Neural progenitor cell (in vitro differentiated cells): ENCODE measurements around the gene CELA2B. TPM values are rescaled to one million over a fixed set of nuclear protein-coding genes. Genes with fewer than 3 reads are reported as not detected.
A peak's percentile ranks its signal among the peaks of the same experiment; 100 is the strongest.

Experiments
- DNase-seq: peaks from one replicate; pipeline ENCODE4 v3.0.0-alpha.2; 2016; ENCODE audit warnings: low spot score
- H2AFZ ChIP-seq: fragments of 200-600 bp; sonication (generic); replicated peaks from 2 replicates; pipeline ENCODE4 v1.6.1; 2016; ENCODE audit warnings: antibody characterized with exemption
- H3F3A ChIP-seq: fragments of 200-600 bp; sonication (generic); 2 replicates; pipeline ENCODE4 v1.6.1; 2016; ENCODE audit warnings: antibody characterized with exemption, low read depth
- H3K27ac ChIP-seq: fragments of 200-600 bp; sonication (generic); 2 replicates; pipeline ENCODE4 v1.5.1; 2016; ENCODE audit warnings: mild to moderate bottlenecking
- H3K27me3 ChIP-seq: fragments of 200-600 bp; sonication (generic); 2 replicates; pipeline ENCODE4 v1.6.1; 2016; ENCODE audit warnings: mild to moderate bottlenecking, moderate library complexity
- H3K36me3 ChIP-seq: fragments of 200-600 bp; sonication (generic); 2 replicates; pipeline ENCODE4 v1.5.1; 2016
- H3K4me1 ChIP-seq: fragments of 200-600 bp; sonication (generic); 2 replicates; pipeline ENCODE4 v1.6.1; 2016; ENCODE audit warnings: mixed run types
- H3K4me2 ChIP-seq: fragments of 200-600 bp; sonication (generic); 2 replicates; pipeline ENCODE4 v1.6.1; 2016
- H3K4me3 ChIP-seq: fragments of 200-600 bp; sonication (generic); 2 replicates; pipeline ENCODE4 v1.5.1; 2016
- H3K79me2 ChIP-seq: fragments of 200-600 bp; sonication (generic); 2 replicates; pipeline ENCODE4 v1.6.1; 2016; ENCODE audit warnings: low read depth
- H3K9ac ChIP-seq: fragments of 200-600 bp; sonication (generic); 2 replicates; pipeline ENCODE4 v1.6.1; 2016
- H3K9me3 ChIP-seq: fragments of 200-600 bp; sonication (generic); 2 replicates; pipeline ENCODE4 v1.5.1; 2016; ENCODE audit warnings: low read depth
- H4K20me1 ChIP-seq: fragments of 200-600 bp; sonication (generic); 2 replicates; pipeline ENCODE4 v1.6.1; 2016; ENCODE audit warnings: low read depth
- H3K27ac Mint-ChIP-seq: 3 replicates; pipeline ENCODE4 v1.8.0; 2021; ENCODE audit warnings: mixed read lengths
- H3K27me3 Mint-ChIP-seq: 2 replicates; pipeline ENCODE4 v1.8.0; 2022; ENCODE audit warnings: low read depth, mild to moderate bottlenecking, inconsistent platforms, moderate library complexity, mixed read lengths; ENCODE audit not compliant: insufficient read depth
- H3K36me3 Mint-ChIP-seq: 3 replicates; pipeline ENCODE4 v1.8.0; 2021; ENCODE audit warnings: mixed read lengths
- H3K4me1 Mint-ChIP-seq: 3 replicates; pipeline ENCODE4 v1.8.0; 2021; ENCODE audit warnings: mixed read lengths
- H3K4me3 Mint-ChIP-seq: 3 replicates; pipeline ENCODE4 v1.8.0; 2021; ENCODE audit warnings: mild to moderate bottlenecking, moderate library complexity, mixed read lengths
- H3K9me3 Mint-ChIP-seq: 3 replicates; pipeline ENCODE4 v1.8.0; 2020; ENCODE audit warnings: mixed read lengths
- CTCF ChIP-seq: fragments of 200-600 bp; sonication (generic); IDR thresholded peaks from 2 replicates; pipeline ENCODE4 v1.5.1; 2017; ENCODE audit warnings: antibody characterized with exemption, mild to moderate bottlenecking
- EZH2 ChIP-seq: fragments of 200-600 bp; sonication (generic); IDR thresholded peaks from 2 replicates; pipeline ENCODE4 v1.6.1; 2017; ENCODE audit warnings: antibody characterized with exemption, mild to moderate bottlenecking, moderate library complexity
- EZH2phosphoT487 ChIP-seq: fragments of 200-600 bp; sonication (generic); IDR thresholded peaks from 2 replicates; pipeline ENCODE4 v1.6.1; 2017; ENCODE audit warnings: antibody characterized with exemption
- total RNA-seq: library from RNA; depleted of rRNA; stranded (reverse); fragments of >200 nt; gene quantifications from 2 replicates; pipeline ENCODE4 v1.2.3, GENCODE V29; 2015; ENCODE audit warnings: low replicate concordance

The CELA2B gene
- total RNA-seq, 1 donor from 2014 or later: not detected

GRCh38 chr1:15523104-15524020 lies 47.5 kb downstream of the CELA2B start:
- Mint-ChIP-seq H3K36me3 (no peaks in the 10 kb centered on the region), H3K4me1 (peaks cover 41% of the 10 kb centered on the region), H3K9me3 (no peaks in the 10 kb centered on the region), H3K27ac (no peak overlapping the region), H3K27me3 (no peaks in the 10 kb centered on the region), H3K4me3 (peak overlapping the region; percentile 89)
- Histone ChIP-seq H3K4me3 (peak overlapping the region; percentile 61), H3K9ac (peak overlapping the region; percentile 63), H3K4me2 (peak overlapping the region; percentile 81), H2AFZ (peak overlapping the region; percentile 60), H3K27me3 (no peaks in the 10 kb centered on the region), H3K9me3 (no peaks in the 10 kb centered on the region), H3K79me2 (peaks cover 26% of the 10 kb centered on the region), H3K4me1 (peaks cover 26% of the 10 kb centered on the region), H4K20me1 (peaks cover 16% of the 10 kb centered on the region), H3K36me3 (no peaks in the 10 kb centered on the region), H3K27ac (peak overlapping the region; percentile 81), H3F3A (peaks cover 33% of the 10 kb centered on the region)
- TF ChIP-seq CTCF (no peak), EZH2phosphoT487 (no peak), EZH2 (no peak)
- no peak for DNase-seq

GRCh38 chr1:15524021-15524282 lies 48.0 kb downstream of the CELA2B start, which contains the start of gene CASP9:
CASP9 (minus strand) TSS chr1:15524215; CDS start chr1:15524200, 15 bp downstream.
- Mint-ChIP-seq H3K36me3 (no peaks in the 10 kb centered on the region), H3K27ac (peak within 1 kb of the TSS; percentile 99), H3K27me3 (no peaks in the 10 kb centered on the region), H3K4me1 (peaks cover 43% of the 10 kb centered on the region), H3K4me3 (peak within 1 kb of the TSS; percentile 89), H3K9me3 (no peaks in the 10 kb centered on the region)
- Histone ChIP-seq H3K4me1 (peaks cover 26% of the 10 kb centered on the region), H3K4me3 (peak within 1 kb of the TSS; percentile 61), H4K20me1 (peaks cover 16% of the 10 kb centered on the region), H3K36me3 (no peaks in the 10 kb centered on the region), H3K27me3 (no peaks in the 10 kb centered on the region), H3F3A (peaks cover 33% of the 10 kb centered on the region), H3K4me2 (peak within 1 kb of the TSS; percentile 81), H3K27ac (peak within 1 kb of the TSS; percentile 88), H3K9ac (peak within 1 kb of the TSS; percentile 63), H3K9me3 (no peaks in the 10 kb centered on the region), H2AFZ (peak within 1 kb of the TSS; percentile 98), H3K79me2 (peaks cover 32% of the 10 kb centered on the region)
- no peak for TF ChIP-seq EZH2phosphoT487
- no peak for TF ChIP-seq CTCF
- no peak for TF ChIP-seq EZH2
- DNase-seq: no peak

- H3K27ac Mint-ChIP-seq: peak overlapping the region; percentile 99
- H3K4me1 Mint-ChIP-seq: peaks cover 43% of the 10 kb centered on the region
- peak overlapping the region; percentile 88 for H3K27ac ChIP-seq
- H3K36me3 ChIP-seq: no peaks in the 10 kb centered on the region
- TF ChIP-seq CTCF: no peak
- TF ChIP-seq EZH2phosphoT487: no peak
- no peak for TF ChIP-seq EZH2
- peak; percentile 100 for DNase-seq
- H3F3A ChIP-seq: peaks cover 33% of the 10 kb centered on the region
- no peaks in the 10 kb centered on the region for H3K9me3 ChIP-seq
- H3K36me3 Mint-ChIP-seq: no peaks in the 10 kb centered on the region
- peak overlapping the region; percentile 89 for H3K4me3 Mint-ChIP-seq
- peaks cover 37% of the 10 kb centered on the region for H3K79me2 ChIP-seq
- H3K27me3 Mint-ChIP-seq: no peaks in the 10 kb centered on the region
- no peaks in the 10 kb centered on the region for H3K27me3 ChIP-seq
- H4K20me1 ChIP-seq: peaks cover 16% of the 10 kb centered on the region
- H3K4me2 ChIP-seq: no peak overlapping the region
- no peak overlapping the region for H3K9ac ChIP-seq
- H2AFZ ChIP-seq: no peak overlapping the region
- no peaks in the 10 kb centered on the region for H3K9me3 Mint-ChIP-seq
- peak overlapping the region; percentile 61 for H3K4me3 ChIP-seq
- peaks cover 26% of the 10 kb centered on the region for H3K4me1 ChIP-seq
Observed at GRCh38 chr1:15524283-15525049, 48.6 kb downstream of the CELA2B start.
